ENCODE data around the gene SFSWAP. TPM values are rescaled to one million over a fixed set of nuclear protein-coding genes. Genes with fewer than 3 reads are reported as not detected.

SFSWAP gene
- total RNA-seq, 1 donor from 2014 or later = 20.6 TPM

GRCh38 chr12:131818821-131819585 is 108.1 kb downstream of the SFSWAP start:
- intact Hi-C loops (cut with micrococcal nuclease) = no loop called here
- DNase-seq = peak; percentile 35
- ATAC-seq = peak; percentile 47

GRCh38 chr12:131824450-131824849 is 113.6 kb downstream of the SFSWAP start:
- intact Hi-C loops (cut with micrococcal nuclease) = no loop called here
- no peak for DNase-seq
- no peak for ATAC-seq

- intact Hi-C loops (cut with micrococcal nuclease) = no loop called here
- DNase-seq = no peak
- no peak for ATAC-seq
Observed at GRCh38 chr12:131825146-131825892, 114.4 kb downstream of the SFSWAP start.

- ATAC-seq = no peak
Observed at GRCh38 chr12:131826097-131826928, 115.4 kb downstream of the SFSWAP start.

GRCh38 chr12:131827961-131828534 is 117.2 kb downstream of the SFSWAP start, which contains the start of gene MMP17:
Gene MMP17 (plus strand): TSS chr12:131828393. CDS start chr12:131828495, 102 bp downstream.
- intact Hi-C loops (cut with micrococcal nuclease) = no loop called here
- peak; percentile 74 for DNase-seq
- peak; percentile 36 for ATAC-seq

More at GRCh38 chr12:131826097-131826928, 115.4 kb downstream of the SFSWAP start:
- intact Hi-C loops (cut with micrococcal nuclease) = no loop called here
- no peak for DNase-seq

GRCh38 chr12:131828671-131829355 is 117.9 kb downstream of the SFSWAP start:
- peak; percentile 10 for ATAC-seq
- DNase-seq = peak; percentile 46
- intact Hi-C loops (cut with micrococcal nuclease) = no loop called here

GRCh38 chr12:131829356-131829747 is 118.5 kb downstream of the SFSWAP start:
- ATAC-seq = peak; percentile 24
- intact Hi-C loops (cut with micrococcal nuclease) = no loop called here
- peak; percentile 51 for DNase-seq

GRCh38 chr12:131829791-131830334 is 119.0 kb downstream of the SFSWAP start:
- ATAC-seq (peak; percentile 2), DNase-seq (no peak)
- intact Hi-C loops (cut with micrococcal nuclease) = no loop called here

- peak; percentile 92 for ATAC-seq
- intact Hi-C loops (cut with micrococcal nuclease) = no loop called here
- peak; percentile 87 for DNase-seq
Observed at GRCh38 chr12:131830335-131830913, 119.5 kb downstream of the SFSWAP start.

GRCh38 chr12:131830914-131831571 is 120.2 kb downstream of the SFSWAP start:
- intact Hi-C loops (cut with micrococcal nuclease) = no loop called here
- ATAC-seq (peak; percentile 5), DNase-seq (peak; percentile 41)

GRCh38 chr12:131831635-131832041 is 120.7 kb downstream of the SFSWAP start:
- DNase-seq = peak; percentile 46
- intact Hi-C loops (cut with micrococcal nuclease) = no loop called here
- no peak for ATAC-seq

- ATAC-seq = no peak
- intact Hi-C loops (cut with micrococcal nuclease) = no loop called here
- DNase-seq = peak; percentile 68
Observed at GRCh38 chr12:131832321-131833231, 121.7 kb downstream of the SFSWAP start.

GRCh38 chr12:131833288-131833895 is 122.5 kb downstream of the SFSWAP start:
- no peak for DNase-seq
- intact Hi-C loops (cut with micrococcal nuclease) = no loop called here
- ATAC-seq = no peak

- no peak for ATAC-seq
- no peak for DNase-seq
- intact Hi-C loops (cut with micrococcal nuclease) = no loop called here
Observed at GRCh38 chr12:131833896-131834641, 123.2 kb downstream of the SFSWAP start.

All from left ventricle myocardium superior (tissue), 1 donor.